DOHH2 (cell line): ENCODE measurements around the gene HTR3A.

Experiments
- H3F3A ChIP-seq: fragments of 200-600 bp; sonication (generic), shearing (Covaris generic); 2 replicates; pipeline ENCODE4 v1.6.0; 2016; ENCODE audit warnings: antibody characterized with exemption, mild to moderate bottlenecking; ENCODE audit not compliant: control insufficient read depth, insufficient read depth
- H3K27ac ChIP-seq: fragments of 200-600 bp; sonication (generic); 2 replicates; pipeline ENCODE4 v1.5.1; 2014; ENCODE audit warnings: low read depth, mild to moderate bottlenecking, low read length, moderate library complexity
- H3K27me3 ChIP-seq: fragments of 200-600 bp; sonication (generic); 2 replicates; pipeline ENCODE4 v1.6.1; 2014; ENCODE audit warnings: mild to moderate bottlenecking, low read length, mixed read lengths; ENCODE audit not compliant: control insufficient read depth
- H3K36me3 ChIP-seq: fragments of 200-600 bp; sonication (generic); 2 replicates; pipeline ENCODE4 v1.6.1; 2014; ENCODE audit warnings: mild to moderate bottlenecking, low read length, moderate library complexity, mixed read lengths; ENCODE audit not compliant: control insufficient read depth
- H3K4me1 ChIP-seq: fragments of 200-600 bp; sonication (generic); 2 replicates; pipeline ENCODE4 v1.6.1; 2014; ENCODE audit warnings: mild to moderate bottlenecking, low read length, mixed read lengths; ENCODE audit not compliant: control insufficient read depth
- H3K4me2 ChIP-seq: fragments of 200-600 bp; sonication (generic); 2 replicates; pipeline ENCODE4 v1.6.0; 2014; ENCODE audit warnings: mild to moderate bottlenecking, low read length, moderate library complexity
- H3K4me3 ChIP-seq: fragments of 200-600 bp; sonication (generic); 2 replicates; pipeline ENCODE4 v1.5.1; 2014; ENCODE audit warnings: mild to moderate bottlenecking, low read length, mixed read lengths
- H3K79me2 ChIP-seq: fragments of 200-600 bp; sonication (generic); 2 replicates; pipeline ENCODE4 v1.6.1; 2014; ENCODE audit warnings: mild to moderate bottlenecking, low read length, mixed read lengths; ENCODE audit not compliant: control insufficient read depth
- H3K9me2 ChIP-seq: fragments of 200-600 bp; sonication (generic); replicated peaks from 2 replicates; pipeline ENCODE4 v1.6.1; 2014; ENCODE audit warnings: mild to moderate bottlenecking, low read length, mixed read lengths; ENCODE audit not compliant: control insufficient read depth
- H3K9me3 ChIP-seq: fragments of 200-600 bp; sonication (generic); 2 replicates; pipeline ENCODE4 v1.6.1; 2014; ENCODE audit warnings: antibody characterized with exemption, low read length, mixed read lengths; ENCODE audit not compliant: control insufficient read depth, insufficient read depth
- H4K20me1 ChIP-seq: fragments of 200-600 bp; sonication (generic); 2 replicates; pipeline ENCODE4 v1.6.0; 2014; ENCODE audit warnings: low read depth, mild to moderate bottlenecking, antibody characterized with exemption, low read length, moderate library complexity; ENCODE audit not compliant: control insufficient read depth, insufficient read depth
- EZH2phosphoT487 ChIP-seq: fragments of 200-600 bp; sonication (generic); IDR thresholded peaks from 2 replicates; pipeline ENCODE4 v1.6.1; 2017; ENCODE audit warnings: borderline replicate concordance, mild to moderate bottlenecking, antibody characterized with exemption, low read length, moderate library complexity, mixed read lengths
- TF ChIP-seq, protein P1 (sequence below): fragments of 200-600 bp; sonication (generic); IDR thresholded peaks from one replicate; pipeline ENCODE4 v1.5.1; 2014; ENCODE audit warnings: antibody characterized with exemption, mild to moderate bottlenecking, low read depth, low read length; ENCODE audit not compliant: poor library complexity, severe bottlenecking

HTR3A gene

DNA sequence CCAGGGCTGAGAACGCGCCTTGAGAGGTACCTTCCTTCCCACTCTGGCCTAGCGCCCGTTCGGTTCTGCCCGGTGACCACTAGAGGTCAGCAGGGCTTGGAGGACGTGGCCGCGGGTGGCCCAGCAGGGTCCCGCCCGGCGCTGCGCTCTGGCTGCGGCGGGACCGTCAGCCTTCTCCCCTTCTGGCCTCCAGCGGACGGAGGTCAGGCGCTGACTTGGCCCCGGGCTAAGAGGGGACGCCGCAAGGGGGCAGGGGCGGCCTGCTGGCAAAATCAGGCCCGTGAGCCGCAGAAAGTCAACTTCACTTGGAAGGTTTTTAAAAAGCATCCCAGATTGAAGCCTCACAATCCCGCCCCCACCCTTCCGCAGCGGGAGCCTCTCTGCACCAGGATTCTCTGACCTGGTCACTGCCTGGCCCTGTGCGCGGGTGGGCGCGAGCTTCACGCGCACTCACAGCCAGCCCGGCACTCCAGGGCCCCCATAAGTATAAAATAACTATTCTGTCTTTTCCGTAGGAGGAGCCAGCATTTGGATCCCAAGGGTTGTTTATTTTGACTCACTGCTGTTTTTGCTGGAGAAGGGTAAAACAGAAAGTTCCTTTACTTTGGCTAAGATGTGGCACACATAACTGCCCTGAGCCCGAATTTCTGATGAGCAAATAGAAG is 61.4 kb downstream of the HTR3A start:
- Histone ChIP-seq H3K9me3 (no peaks in the 10 kb centered on the region), H3K4me1 (no peaks in the 10 kb centered on the region), H3K4me2 (no peak overlapping the region), H3K36me3 (no peaks in the 10 kb centered on the region), H3K4me3 (no peak overlapping the region), H3K79me2 (no peaks in the 10 kb centered on the region), H4K20me1 (no peaks in the 10 kb centered on the region), H3F3A (no peaks in the 10 kb centered on the region), H3K27me3 (peaks cover 3% of the 10 kb centered on the region; the same call in 1 of the 2 replicates), H3K9me2 (no peaks in the 10 kb centered on the region), H3K27ac (no peak overlapping the region)
- no peak for TF ChIP-seq EZH2phosphoT487
- TF ChIP-seq, protein P1, sequence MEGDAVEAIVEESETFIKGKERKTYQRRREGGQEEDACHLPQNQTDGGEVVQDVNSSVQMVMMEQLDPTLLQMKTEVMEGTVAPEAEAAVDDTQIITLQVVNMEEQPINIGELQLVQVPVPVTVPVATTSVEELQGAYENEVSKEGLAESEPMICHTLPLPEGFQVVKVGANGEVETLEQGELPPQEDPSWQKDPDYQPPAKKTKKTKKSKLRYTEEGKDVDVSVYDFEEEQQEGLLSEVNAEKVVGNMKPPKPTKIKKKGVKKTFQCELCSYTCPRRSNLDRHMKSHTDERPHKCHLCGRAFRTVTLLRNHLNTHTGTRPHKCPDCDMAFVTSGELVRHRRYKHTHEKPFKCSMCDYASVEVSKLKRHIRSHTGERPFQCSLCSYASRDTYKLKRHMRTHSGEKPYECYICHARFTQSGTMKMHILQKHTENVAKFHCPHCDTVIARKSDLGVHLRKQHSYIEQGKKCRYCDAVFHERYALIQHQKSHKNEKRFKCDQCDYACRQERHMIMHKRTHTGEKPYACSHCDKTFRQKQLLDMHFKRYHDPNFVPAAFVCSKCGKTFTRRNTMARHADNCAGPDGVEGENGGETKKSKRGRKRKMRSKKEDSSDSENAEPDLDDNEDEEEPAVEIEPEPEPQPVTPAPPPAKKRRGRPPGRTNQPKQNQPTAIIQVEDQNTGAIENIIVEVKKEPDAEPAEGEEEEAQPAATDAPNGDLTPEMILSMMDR = peak; percentile 51

DNA sequence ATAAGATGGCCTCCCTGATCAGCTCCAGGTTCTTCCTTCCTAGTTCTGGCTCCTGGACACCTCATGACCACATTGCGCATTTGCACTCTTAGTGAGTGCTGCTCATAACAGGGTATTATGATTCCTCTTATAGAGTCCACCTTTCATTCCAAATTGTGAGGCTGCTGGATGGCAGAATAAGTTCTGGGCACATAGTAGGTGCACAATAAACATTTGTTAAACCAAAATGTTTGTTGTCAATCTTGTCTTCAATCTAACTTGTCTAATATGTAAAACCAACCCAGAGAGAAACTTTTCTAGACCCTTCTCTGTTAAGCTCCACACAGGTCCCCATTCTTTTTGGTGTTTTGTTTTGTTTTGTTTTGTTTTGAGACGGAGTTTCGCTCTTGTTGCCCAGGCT is 62.0 kb downstream of the HTR3A start:
- H3K9me2 ChIP-seq = no peaks in the 10 kb centered on the region
- H3K79me2 ChIP-seq = no peaks in the 10 kb centered on the region
- H3K4me2 ChIP-seq = no peak overlapping the region
- H3K27ac ChIP-seq = no peak overlapping the region
- no peaks in the 10 kb centered on the region for H3K4me1 ChIP-seq
- no peaks in the 10 kb centered on the region for H3F3A ChIP-seq
- H3K27me3 ChIP-seq = peaks cover 3% of the 10 kb centered on the region; the same call in 1 of the 2 replicates
- no peaks in the 10 kb centered on the region for H3K9me3 ChIP-seq
- no peaks in the 10 kb centered on the region for H4K20me1 ChIP-seq
- no peak overlapping the region for H3K4me3 ChIP-seq
- no peaks in the 10 kb centered on the region for H3K36me3 ChIP-seq
- no peak for TF ChIP-seq EZH2phosphoT487
- TF ChIP-seq, protein P1 = no peak

DNA sequence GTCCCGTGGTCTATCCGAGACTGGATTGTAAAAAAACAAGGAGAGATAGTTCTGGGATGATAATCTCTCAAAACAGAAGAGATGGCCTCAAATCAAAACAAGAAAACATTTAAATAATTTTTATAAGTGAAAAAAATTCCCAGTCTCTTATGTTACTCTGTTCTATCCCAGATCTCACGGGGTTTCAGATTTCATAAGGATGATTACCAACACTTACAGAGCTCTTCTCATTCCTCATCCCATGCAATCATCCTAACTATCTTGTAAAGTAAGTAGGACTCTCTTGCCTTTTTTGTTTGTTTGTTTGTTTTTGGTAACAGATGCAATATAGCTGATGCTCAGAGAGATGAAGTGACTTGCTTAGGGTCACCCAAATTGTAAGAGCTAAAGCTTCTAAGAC is 64.6 kb downstream of the HTR3A start:
- Histone ChIP-seq H3K79me2 (no peaks in the 10 kb centered on the region), H3K4me3 (no peak overlapping the region), H3F3A (no peaks in the 10 kb centered on the region), H4K20me1 (no peaks in the 10 kb centered on the region), H3K4me1 (peaks cover 4% of the 10 kb centered on the region; the same call in 1 of the 2 replicates), H3K9me3 (no peaks in the 10 kb centered on the region), H3K27me3 (peaks cover 3% of the 10 kb centered on the region; the same call in 1 of the 2 replicates), H3K36me3 (no peaks in the 10 kb centered on the region), H3K27ac (no peak overlapping the region), H3K9me2 (no peaks in the 10 kb centered on the region), H3K4me2 (no peak overlapping the region)
- TF ChIP-seq, protein P1 = no peak
- TF ChIP-seq EZH2phosphoT487 = no peak
